ENCODE measurements around the gene GLRA2.

DNA sequence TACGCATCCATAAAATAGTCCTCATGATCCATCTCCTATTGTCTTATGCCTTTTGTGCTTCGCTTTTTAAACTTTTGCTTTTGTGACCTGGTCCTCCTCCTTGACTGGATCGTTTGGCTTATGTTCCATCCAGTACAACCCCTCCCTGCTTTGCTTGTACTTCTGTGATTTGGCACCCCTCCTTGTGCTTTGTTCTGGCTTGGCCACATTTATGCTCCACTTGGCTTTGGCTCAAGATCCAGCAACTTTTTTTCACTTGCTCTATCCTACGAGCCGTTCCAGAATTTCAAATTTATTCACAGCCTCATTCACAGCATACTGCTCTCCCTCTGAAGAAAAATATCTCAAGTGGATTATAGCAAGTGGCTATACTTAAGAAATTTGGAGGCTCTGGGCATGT lies 28.0 kb upstream of the GLRA2 start:
- TF ChIP-seq JUND (IDR thresholded peaks at IDR 0.05), result no peak
- TF ChIP-seq, protein P1, sequence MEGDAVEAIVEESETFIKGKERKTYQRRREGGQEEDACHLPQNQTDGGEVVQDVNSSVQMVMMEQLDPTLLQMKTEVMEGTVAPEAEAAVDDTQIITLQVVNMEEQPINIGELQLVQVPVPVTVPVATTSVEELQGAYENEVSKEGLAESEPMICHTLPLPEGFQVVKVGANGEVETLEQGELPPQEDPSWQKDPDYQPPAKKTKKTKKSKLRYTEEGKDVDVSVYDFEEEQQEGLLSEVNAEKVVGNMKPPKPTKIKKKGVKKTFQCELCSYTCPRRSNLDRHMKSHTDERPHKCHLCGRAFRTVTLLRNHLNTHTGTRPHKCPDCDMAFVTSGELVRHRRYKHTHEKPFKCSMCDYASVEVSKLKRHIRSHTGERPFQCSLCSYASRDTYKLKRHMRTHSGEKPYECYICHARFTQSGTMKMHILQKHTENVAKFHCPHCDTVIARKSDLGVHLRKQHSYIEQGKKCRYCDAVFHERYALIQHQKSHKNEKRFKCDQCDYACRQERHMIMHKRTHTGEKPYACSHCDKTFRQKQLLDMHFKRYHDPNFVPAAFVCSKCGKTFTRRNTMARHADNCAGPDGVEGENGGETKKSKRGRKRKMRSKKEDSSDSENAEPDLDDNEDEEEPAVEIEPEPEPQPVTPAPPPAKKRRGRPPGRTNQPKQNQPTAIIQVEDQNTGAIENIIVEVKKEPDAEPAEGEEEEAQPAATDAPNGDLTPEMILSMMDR (IDR thresholded peaks at IDR 0.05; ENCODE audit: low read depth, low read length, missing input control), result no peak
- TF ChIP-seq, protein P2, sequence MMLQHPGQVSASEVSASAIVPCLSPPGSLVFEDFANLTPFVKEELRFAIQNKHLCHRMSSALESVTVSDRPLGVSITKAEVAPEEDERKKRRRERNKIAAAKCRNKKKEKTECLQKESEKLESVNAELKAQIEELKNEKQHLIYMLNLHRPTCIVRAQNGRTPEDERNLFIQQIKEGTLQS (IDR thresholded peaks at IDR 0.05), result no peak
